Measurements from ENCODE around the gene WDR81.
A peak's percentile ranks its signal among the peaks of the same experiment; 100 is the strongest.
"Not testable (repeated sequence)": the region's sequence is repeated elsewhere in the genome, so short reads cannot be mapped to it uniquely, and the experiment has no call there.

Gene WDR81

GRCh38 chr17:1713878-1714426 lies 10.6 kb upstream of the WDR81 start:
- no peak for DNase-seq

- no peak for DNase-seq
These were observed 10.0 kb upstream of the WDR81 start for GRCh38 chr17:1714427-1714979.

GRCh38 chr17:1714980-1715802 lies 9.3 kb upstream of the WDR81 start:
- DNase-seq = no peak

- no peak for DNase-seq
These were observed 8.8 kb upstream of the WDR81 start for GRCh38 chr17:1715803-1716075.

- peak; percentile 88 to 95 for DNase-seq
These were observed 8.2 kb upstream of the WDR81 start for GRCh38 chr17:1716076-1716911.

- DNase-seq = peak; percentile 72
These were observed 7.4 kb upstream of the WDR81 start for GRCh38 chr17:1716912-1717695.

- no peak for DNase-seq
These were observed 5.9 kb upstream of the WDR81 start for GRCh38 chr17:1718362-1719165.

- DNase-seq = peak in 1 of 2 experiments; percentile 7
These were observed 3.6 kb upstream of the WDR81 start for GRCh38 chr17:1720856-1721386.

- DNase-seq = not testable (repeated sequence)
These were observed 2.5 kb upstream of the WDR81 start for GRCh38 chr17:1722022-1722421.

- DNase-seq = no peak
These were observed 551 bp downstream of the WDR81 start for GRCh38 chr17:1724869-1725641.

GRCh38 chr17:1725642-1726511 lies 1.4 kb downstream of the WDR81 start:
- no peak for DNase-seq

GRCh38 chr17:1726626-1727257 lies 2.2 kb downstream of the WDR81 start:
- DNase-seq = no peak

GRCh38 chr17:1727258-1727789 lies 2.8 kb downstream of the WDR81 start:
- DNase-seq = no peak

GRCh38 chr17:1727876-1728630 lies 3.5 kb downstream of the WDR81 start:
- no peak for DNase-seq

GRCh38 chr17:1729966-1730325 lies 5.4 kb downstream of the WDR81 start:
- DNase-seq = no peak

- DNase-seq = no peak
These were observed 6.1 kb downstream of the WDR81 start for GRCh38 chr17:1730326-1731193.

GRCh38 chr17:1731194-1731506 lies 6.6 kb downstream of the WDR81 start:
- DNase-seq = no peak
